ENCODE measurements around the gene VDR.

- TF ChIP-seq POLR2A (IDR thresholded peaks at IDR 0.05) (no peak), CTCF (IDR thresholded peaks at IDR 0.05) (no peak)
Measured at GRCh38 chr12:47824635-47825034, 80.2 kb downstream of the VDR start.

Measured in suprapubic skin (tissue), 3 donors.